Measurements from ENCODE around the gene RAD51AP1. TPM values are rescaled to one million over a fixed set of nuclear protein-coding genes. Genes with fewer than 3 reads are reported as not detected.

The RAD51AP1 gene
- total RNA-seq, 1 donor from 2014 or later = 34.1 TPM

Other genes starting within 250 kb of the RAD51AP1 start
- gene TIGAR, start 217.7 kb upstream of the RAD51AP1 start, total RNA-seq = 14.4 TPM in 2 replicates
- gene FGF23, start 159.2 kb upstream of the RAD51AP1 start, total RNA-seq = not detected in 2 replicates
- gene FGF6, start 93.1 kb upstream of the RAD51AP1 start, total RNA-seq = not detected in 2 replicates
- gene DYRK4, start 23.3 kb downstream of the RAD51AP1 start, total RNA-seq = 25.7 and 29.8 TPM in 2 replicates
- 0.65 and 1.1 TPM in 2 replicates for gene AKAP3, start 110.2 kb downstream of the RAD51AP1 start, total RNA-seq
- 118 and 123 TPM in 2 replicates for gene NDUFA9, start 110.2 kb downstream of the RAD51AP1 start, total RNA-seq
- gene GALNT8, start 181.5 kb downstream of the RAD51AP1 start, total RNA-seq = 0.39 and 2.1 TPM in 2 replicates

Measured in activated T-helper 1 cell treated with anti-CD3 and anti-CD28 coated beads, Interleukin-12 subunit alpha, Interleukin-12 subunit beta, Interleukin-2, Interleukin-4 antibody, amounts not matched to agents 30 ng/mL and 10 ng/mL and 1 ng/mL, durations not matched to agents 14 hours and 24 hours and 36 hours (primary cell).